Measurements from ENCODE around the gene ZNF766.
"Not testable (repeated sequence)": the region's sequence is repeated elsewhere in the genome, so short reads cannot be mapped to it uniquely, and the experiment has no call there.

The ZNF766 gene

DNA sequence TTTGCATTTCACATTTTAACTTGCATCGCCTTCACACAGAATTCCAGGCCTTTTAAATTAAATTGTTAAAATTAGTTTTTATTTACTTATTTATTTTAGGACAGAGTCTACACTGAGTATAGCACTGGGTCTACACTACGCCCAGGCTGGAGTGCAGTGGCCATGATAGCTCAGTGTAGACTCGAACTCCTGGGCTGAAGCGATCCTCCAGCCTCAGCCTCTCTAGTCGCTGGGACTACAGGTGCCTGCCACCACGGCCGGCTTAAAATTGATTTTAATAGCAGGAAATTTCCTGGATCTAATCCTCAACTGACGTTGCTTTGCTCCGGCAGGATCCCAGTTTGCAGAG lies 66.4 kb downstream of the ZNF766 start:
- Histone ChIP-seq H3K4me3 (ENCODE audit: low read depth, low read length) (peak overlapping the region; percentile 82), H3K27ac (no peak overlapping the region)
- in situ Hi-C loops (cut with HindIII; ENCODE audit: low pct_ligation_motif_present, low sequenced_read_pairs) = no loop called here

DNA sequence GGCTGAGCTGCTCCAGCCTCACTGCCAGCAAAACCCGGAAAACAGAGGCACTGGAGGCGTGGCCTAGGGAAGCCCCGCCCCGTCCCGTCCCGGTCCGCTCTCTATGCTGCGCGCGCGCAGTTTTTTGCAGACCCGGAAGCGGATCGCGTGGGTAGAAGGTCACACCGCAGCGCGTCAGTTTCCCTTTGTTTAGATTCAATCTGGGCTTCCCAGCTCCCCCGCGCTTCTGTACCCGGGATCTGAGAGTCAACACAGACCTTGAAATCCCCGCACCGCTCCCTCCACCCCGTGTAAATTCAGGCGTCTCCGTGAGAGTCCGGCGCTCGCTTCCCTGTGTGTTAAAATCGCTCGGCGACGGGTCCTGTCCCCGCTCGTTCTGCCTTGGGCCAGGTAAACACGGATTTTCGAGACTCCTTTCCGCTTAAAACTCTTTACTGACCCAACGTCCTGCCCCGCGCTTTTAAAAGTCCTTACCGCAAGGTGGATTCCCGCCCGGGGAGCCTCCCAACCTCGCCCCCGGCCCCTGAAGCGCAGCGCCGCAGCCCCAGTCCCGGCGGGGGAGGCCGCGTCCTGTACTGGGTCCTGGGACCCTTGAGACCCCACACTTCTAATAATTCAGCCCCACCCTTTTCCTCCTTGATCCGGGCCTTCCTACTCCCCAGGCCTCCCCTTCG lies 66.9 kb downstream of the ZNF766 start, which contains the start of gene ZNF610:
TSS of gene ZNF610 (plus strand) at position 127 of the 674 bp plus-strand sequence. CDS start 12,930 bp downstream, outside the sequence.
- TF ChIP-seq, protein P1, sequence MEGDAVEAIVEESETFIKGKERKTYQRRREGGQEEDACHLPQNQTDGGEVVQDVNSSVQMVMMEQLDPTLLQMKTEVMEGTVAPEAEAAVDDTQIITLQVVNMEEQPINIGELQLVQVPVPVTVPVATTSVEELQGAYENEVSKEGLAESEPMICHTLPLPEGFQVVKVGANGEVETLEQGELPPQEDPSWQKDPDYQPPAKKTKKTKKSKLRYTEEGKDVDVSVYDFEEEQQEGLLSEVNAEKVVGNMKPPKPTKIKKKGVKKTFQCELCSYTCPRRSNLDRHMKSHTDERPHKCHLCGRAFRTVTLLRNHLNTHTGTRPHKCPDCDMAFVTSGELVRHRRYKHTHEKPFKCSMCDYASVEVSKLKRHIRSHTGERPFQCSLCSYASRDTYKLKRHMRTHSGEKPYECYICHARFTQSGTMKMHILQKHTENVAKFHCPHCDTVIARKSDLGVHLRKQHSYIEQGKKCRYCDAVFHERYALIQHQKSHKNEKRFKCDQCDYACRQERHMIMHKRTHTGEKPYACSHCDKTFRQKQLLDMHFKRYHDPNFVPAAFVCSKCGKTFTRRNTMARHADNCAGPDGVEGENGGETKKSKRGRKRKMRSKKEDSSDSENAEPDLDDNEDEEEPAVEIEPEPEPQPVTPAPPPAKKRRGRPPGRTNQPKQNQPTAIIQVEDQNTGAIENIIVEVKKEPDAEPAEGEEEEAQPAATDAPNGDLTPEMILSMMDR (IDR thresholded peaks at IDR 0.05; ENCODE audit: low read depth, low read length, missing control alignments) = no peak
- Histone ChIP-seq H3K27me3 (replicated peaks) (no peaks in the 10 kb centered on the region), H3K4me3 (ENCODE audit: low read depth, low read length) (peak within 1 kb of the TSS; percentile 82), H3K27ac (peak within 1 kb of the TSS; percentile 70), H3K36me3 (replicated peaks) (no peaks in the 10 kb centered on the region)
- in situ Hi-C loops (cut with HindIII; ENCODE audit: low pct_ligation_motif_present, low sequenced_read_pairs) = no loop called here
- peak; percentile 83 for DNase-seq

More for the DNA sequence above, 66.4 kb downstream of the ZNF766 start:
- no peaks in the 10 kb centered on the region for H3K36me3 ChIP-seq (replicated peaks)
- no peaks in the 10 kb centered on the region for H3K27me3 ChIP-seq (replicated peaks)
- TF ChIP-seq, protein P1 (IDR thresholded peaks at IDR 0.05; ENCODE audit: low read depth, low read length, missing control alignments) = no peak
- no peak for DNase-seq

DNA sequence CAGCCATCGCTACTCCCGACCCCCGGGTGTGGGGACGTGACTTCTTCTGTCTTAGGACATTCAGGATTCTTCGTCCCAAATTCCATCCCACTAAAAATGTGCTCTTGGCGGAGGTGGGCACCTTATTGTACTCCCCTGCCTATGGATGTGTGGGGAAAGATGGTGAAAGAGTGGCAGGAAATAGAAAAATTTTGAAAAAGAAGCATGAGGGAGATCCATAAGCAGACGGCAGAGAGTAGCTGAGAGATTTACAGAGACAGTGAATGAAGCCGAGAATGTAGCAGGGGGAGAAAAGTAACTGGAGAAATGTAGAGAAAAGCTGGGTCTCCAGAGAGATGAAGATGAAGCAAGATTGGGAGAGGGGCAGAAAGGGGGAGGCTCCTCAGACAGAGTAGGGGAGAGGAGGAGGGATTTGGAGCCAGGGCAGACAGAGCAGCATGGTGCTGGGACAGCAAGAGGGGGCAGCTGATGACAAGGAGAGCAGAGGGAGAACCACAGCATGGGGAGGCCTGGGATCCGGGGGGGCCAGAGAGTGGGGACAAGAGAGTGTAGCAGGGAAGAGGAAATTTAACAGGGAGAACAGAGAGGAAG lies 67.5 kb downstream of the ZNF766 start:
- no peak for DNase-seq
- peak overlapping the region; percentile 82 for H3K4me3 ChIP-seq (ENCODE audit: low read depth, low read length)
- peak overlapping the region; percentile 70 for H3K27ac ChIP-seq
- H3K27me3 ChIP-seq (replicated peaks) = no peaks in the 10 kb centered on the region
- in situ Hi-C loops (cut with HindIII; ENCODE audit: low pct_ligation_motif_present, low sequenced_read_pairs) = no loop called here
- TF ChIP-seq, protein P1 (IDR thresholded peaks at IDR 0.05; ENCODE audit: low read depth, low read length, missing control alignments) = no peak
- no peaks in the 10 kb centered on the region for H3K36me3 ChIP-seq (replicated peaks)

DNA sequence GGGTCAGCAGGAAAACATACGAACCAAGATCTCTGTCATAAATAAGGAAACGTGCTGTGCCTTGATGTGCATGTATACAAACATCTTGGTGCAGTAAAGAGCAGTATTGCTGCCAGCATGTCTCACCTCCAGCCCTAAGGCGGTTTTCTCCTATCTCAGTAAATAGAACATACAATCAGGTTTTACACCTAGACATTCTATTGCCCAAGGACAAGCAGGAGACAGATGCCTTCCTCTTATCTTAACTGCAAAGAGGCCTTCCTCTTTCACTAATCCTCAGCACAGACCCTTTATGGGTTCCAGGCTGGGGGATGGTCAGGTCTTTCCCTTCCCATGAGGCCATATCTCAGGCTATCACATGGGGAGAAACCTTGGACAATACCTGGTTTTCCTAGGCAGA lies 69.6 kb downstream of the ZNF766 start:
- H3K27ac ChIP-seq; H3K4me3 ChIP-seq (ENCODE audit: low read depth, low read length); H3K36me3 ChIP-seq (replicated peaks); in situ Hi-C loops (cut with HindIII; ENCODE audit: low pct_ligation_motif_present, low sequenced_read_pairs); H3K27me3 ChIP-seq (replicated peaks); DNase-seq: not testable (repeated sequence)

DNA sequence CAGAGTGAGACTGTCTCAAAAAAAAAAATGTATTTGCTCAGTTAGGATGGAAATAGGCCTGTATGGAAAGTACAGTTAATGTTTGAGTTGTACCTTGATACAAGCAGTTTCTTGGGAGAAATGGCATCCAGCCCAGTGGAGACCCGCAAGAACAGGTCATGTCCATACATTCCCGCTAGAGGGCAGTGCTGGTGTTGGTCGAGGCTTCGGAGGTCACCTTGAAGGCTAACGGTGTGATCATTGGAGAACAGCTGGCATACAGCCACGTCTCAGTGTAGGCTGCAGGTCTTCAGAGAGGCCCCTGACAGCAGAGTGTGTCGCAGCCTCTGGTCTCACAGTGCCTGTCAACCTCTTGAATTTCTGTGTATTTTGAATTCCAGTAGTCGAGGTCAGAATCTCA lies 74.2 kb downstream of the ZNF766 start:
- H3K27me3 ChIP-seq (replicated peaks) = no peaks in the 10 kb centered on the region
- H3K27ac ChIP-seq = no peak overlapping the region
- in situ Hi-C loops (cut with HindIII; ENCODE audit: low pct_ligation_motif_present, low sequenced_read_pairs) = no loop called here
- no peak overlapping the region for H3K4me3 ChIP-seq (ENCODE audit: low read depth, low read length)
- peak; percentile 2 for DNase-seq
- TF ChIP-seq, protein P1 (IDR thresholded peaks at IDR 0.05; ENCODE audit: low read depth, low read length, missing control alignments) = peak; percentile 56
- no peaks in the 10 kb centered on the region for H3K36me3 ChIP-seq (replicated peaks)

DNA sequence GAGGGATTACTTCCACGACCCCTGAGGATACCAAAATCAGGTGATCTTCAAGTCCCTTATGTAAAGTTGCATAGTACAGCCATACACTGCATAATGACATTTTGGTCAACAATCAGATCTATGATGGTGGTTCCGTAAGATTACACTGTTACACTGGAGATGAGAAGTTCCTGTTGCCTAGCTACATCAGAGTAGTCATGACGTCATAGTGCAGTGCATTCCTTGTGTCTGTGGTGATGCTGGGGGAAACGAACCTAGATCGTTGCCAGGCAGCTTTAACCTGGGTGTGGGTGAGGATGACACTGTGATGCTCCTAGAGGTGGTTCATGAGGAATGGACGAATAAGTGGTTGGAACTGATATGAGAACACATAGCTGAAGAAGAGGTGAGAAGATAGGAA lies 75.8 kb downstream of the ZNF766 start:
- DNase-seq = no peak
- Histone ChIP-seq H3K27ac (no peak overlapping the region), H3K36me3 (replicated peaks) (no peaks in the 10 kb centered on the region), H3K27me3 (replicated peaks) (no peaks in the 10 kb centered on the region), H3K4me3 (ENCODE audit: low read depth, low read length) (no peak overlapping the region)
- in situ Hi-C loops (cut with HindIII; ENCODE audit: low pct_ligation_motif_present, low sequenced_read_pairs) = no loop called here
- TF ChIP-seq, protein P1 (IDR thresholded peaks at IDR 0.05; ENCODE audit: low read depth, low read length, missing control alignments) = no peak

Data from brain microvascular endothelial cell (primary cell).